Progenitor cell of endocrine pancreas (in vitro differentiated cells): ENCODE data around the gene CHPF2. TPM values are rescaled to one million over a fixed set of nuclear protein-coding genes. Genes with fewer than 3 reads are reported as not detected.

Experiments
- DNase-seq: peaks from one replicate; pipeline ENCODE4 v3.0.0; 2021; ENCODE audit warnings: low spot score; ENCODE audit not compliant: unreplicated experiment
- H3K27ac Mint-ChIP-seq: 2 replicates; pipeline ENCODE4 v1.8.0; 2021; ENCODE audit warnings: mild to moderate bottlenecking, moderate library complexity, mixed read lengths
- H3K27me3 Mint-ChIP-seq: 2 replicates; pipeline ENCODE4 v1.8.0; 2021; ENCODE audit warnings: mixed read lengths
- H3K36me3 Mint-ChIP-seq: 2 replicates; pipeline ENCODE4 v1.8.0; 2022; ENCODE audit warnings: mixed read lengths; ENCODE audit not compliant: insufficient read depth
- H3K4me1 Mint-ChIP-seq: 2 replicates; pipeline ENCODE4 v1.8.0; 2021; ENCODE audit warnings: low read depth, mixed read lengths
- H3K4me3 Mint-ChIP-seq: 2 replicates; pipeline ENCODE4 v1.8.0; 2021; ENCODE audit warnings: low read depth, mild to moderate bottlenecking, moderate library complexity, mixed read lengths
- H3K9me3 Mint-ChIP-seq: 2 replicates; pipeline ENCODE4 v1.8.0; 2021; ENCODE audit warnings: low read depth, mixed read lengths
- long read RNA-seq: library from polyadenylated mRNA; unstranded; transcript quantifications from one replicate; pipeline ENCODE4 v2.0.0, GENCODE V29; 2020
- total RNA-seq: library from RNA; stranded (reverse); gene quantifications from 2 replicates; pipeline ENCODE4 v1.2.1, GENCODE V29; 2021
- TF ChIP-seq, protein P1 (sequence below): fragments of 200-600 bp; sonication (generic); IDR thresholded peaks from one replicate; pipeline ENCODE4 v1.5.0; 2021; ENCODE audit warnings: antibody characterized with exemption, mild to moderate bottlenecking; ENCODE audit not compliant: unreplicated experiment

Gene CHPF2, protein sequence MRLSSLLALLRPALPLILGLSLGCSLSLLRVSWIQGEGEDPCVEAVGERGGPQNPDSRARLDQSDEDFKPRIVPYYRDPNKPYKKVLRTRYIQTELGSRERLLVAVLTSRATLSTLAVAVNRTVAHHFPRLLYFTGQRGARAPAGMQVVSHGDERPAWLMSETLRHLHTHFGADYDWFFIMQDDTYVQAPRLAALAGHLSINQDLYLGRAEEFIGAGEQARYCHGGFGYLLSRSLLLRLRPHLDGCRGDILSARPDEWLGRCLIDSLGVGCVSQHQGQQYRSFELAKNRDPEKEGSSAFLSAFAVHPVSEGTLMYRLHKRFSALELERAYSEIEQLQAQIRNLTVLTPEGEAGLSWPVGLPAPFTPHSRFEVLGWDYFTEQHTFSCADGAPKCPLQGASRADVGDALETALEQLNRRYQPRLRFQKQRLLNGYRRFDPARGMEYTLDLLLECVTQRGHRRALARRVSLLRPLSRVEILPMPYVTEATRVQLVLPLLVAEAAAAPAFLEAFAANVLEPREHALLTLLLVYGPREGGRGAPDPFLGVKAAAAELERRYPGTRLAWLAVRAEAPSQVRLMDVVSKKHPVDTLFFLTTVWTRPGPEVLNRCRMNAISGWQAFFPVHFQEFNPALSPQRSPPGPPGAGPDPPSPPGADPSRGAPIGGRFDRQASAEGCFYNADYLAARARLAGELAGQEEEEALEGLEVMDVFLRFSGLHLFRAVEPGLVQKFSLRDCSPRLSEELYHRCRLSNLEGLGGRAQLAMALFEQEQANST
- total RNA-seq = 41.4 and 42.2 TPM in 2 replicates
- long read RNA-seq, partial matches to known transcripts = 1 of 1 reads
- long read RNA-seq, other reads (novel, unspliced or antisense) = 0 of 1 reads

DNA sequence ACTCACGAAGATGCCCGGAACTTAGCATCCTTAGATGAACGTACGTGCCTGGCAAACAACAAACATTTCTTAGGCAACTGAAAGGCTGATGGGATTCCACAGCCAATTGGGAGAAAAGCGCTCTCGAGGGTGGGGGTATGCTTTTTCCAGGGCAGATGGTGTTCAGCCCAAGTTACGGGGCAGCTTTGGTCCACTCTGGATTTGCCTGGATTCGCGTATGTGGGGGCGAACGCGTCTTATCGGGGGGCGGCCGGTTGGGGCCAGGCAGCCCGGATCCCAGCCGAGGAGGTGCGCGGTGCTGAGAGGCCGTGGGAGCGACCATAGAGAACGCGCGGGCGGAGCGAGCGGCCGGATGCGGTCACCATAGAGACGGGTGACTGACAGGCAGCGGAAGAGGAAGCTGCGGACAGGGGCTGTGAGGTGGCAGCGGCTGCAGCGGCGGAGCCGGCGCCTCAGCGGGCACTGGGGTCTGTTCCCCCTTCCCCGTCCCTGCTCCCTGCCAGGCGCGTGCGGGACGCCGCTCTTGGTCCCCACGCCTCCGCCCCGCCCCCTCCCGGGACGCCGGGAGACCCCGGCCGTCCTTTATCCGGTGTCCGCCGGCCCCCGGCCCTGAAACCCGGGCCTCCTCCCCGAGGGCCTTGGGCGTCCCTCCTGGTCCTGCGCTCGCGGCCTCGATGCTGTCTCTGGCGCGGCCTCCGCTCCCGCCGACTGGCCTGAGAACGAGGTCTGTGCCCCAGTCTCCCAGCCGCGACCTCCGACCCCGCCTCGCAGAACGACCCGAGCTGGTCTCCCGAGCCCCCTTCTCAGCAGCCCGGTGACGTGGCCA is at the start of gene CHPF2:
Gene CHPF2, plus strand, starts transcription at position 393 of the 826 bp plus-strand sequence. CDS start 1,529 bp downstream, outside the sequence.
- peak; percentile 76 for DNase-seq

DNA sequence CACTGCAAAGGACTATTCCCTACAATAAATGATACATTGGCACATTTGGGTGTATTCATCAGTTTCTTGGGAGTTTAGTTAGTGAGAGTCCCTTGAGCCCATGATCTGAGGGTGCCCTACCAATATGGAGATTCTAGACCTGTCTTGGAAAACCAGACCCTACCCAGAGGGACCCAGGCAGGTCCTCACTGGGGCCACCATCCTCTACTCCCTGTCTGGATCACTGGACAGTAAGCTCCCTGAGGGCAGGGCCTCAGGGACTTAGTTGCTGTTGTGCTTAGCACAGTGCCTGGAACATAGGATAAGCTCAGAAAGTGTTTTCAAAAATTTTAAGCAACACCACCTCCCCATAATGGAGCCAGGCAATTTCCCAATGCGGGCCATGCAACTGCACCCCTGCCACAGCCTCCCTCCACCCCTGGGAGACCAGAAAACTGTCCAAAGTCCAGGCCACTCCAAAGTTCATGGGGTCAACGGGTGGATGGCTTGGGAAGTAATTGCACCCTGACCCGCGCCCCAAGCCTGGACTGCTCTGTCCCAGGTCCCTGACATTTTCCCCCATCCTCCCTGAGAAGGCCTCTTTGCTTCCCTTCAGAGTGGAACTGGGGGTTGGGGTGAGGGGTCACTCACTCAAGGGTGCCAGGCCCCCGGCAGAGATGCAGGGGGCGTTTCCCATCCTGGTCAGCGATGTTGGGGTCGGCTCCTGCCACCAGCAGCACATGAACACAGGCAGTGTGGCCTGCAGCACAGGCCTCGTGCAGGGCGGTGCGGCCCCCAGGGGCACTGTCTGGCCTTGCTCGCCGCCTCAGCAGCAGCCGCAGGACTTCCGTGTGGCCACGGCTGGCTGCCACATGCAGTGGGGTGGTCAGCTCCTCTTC is 46.3 kb upstream of the CHPF2 start:
- TF ChIP-seq, protein P1, sequence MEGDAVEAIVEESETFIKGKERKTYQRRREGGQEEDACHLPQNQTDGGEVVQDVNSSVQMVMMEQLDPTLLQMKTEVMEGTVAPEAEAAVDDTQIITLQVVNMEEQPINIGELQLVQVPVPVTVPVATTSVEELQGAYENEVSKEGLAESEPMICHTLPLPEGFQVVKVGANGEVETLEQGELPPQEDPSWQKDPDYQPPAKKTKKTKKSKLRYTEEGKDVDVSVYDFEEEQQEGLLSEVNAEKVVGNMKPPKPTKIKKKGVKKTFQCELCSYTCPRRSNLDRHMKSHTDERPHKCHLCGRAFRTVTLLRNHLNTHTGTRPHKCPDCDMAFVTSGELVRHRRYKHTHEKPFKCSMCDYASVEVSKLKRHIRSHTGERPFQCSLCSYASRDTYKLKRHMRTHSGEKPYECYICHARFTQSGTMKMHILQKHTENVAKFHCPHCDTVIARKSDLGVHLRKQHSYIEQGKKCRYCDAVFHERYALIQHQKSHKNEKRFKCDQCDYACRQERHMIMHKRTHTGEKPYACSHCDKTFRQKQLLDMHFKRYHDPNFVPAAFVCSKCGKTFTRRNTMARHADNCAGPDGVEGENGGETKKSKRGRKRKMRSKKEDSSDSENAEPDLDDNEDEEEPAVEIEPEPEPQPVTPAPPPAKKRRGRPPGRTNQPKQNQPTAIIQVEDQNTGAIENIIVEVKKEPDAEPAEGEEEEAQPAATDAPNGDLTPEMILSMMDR = no peak
- H3K36me3 Mint-ChIP-seq = no peaks in the 10 kb centered on the region
- H3K4me3 Mint-ChIP-seq = no peak overlapping the region
- H3K9me3 Mint-ChIP-seq = no peaks in the 10 kb centered on the region
- H3K4me1 Mint-ChIP-seq = no peaks in the 10 kb centered on the region
- no peak overlapping the region for H3K27ac Mint-ChIP-seq
- DNase-seq = no peak
- peaks cover 31% of the 10 kb centered on the region for H3K27me3 Mint-ChIP-seq

More for the DNA sequence above, at the start of gene CHPF2:
- peak within 1 kb of the TSS; percentile 98 for H3K27ac Mint-ChIP-seq
- peaks cover 24% of the 10 kb centered on the region for H3K4me1 Mint-ChIP-seq
- H3K4me3 Mint-ChIP-seq = peak within 1 kb of the TSS; percentile 96
- TF ChIP-seq, protein P1 = no peak
- H3K9me3 Mint-ChIP-seq = no peaks in the 10 kb centered on the region
- no peaks in the 10 kb centered on the region for H3K27me3 Mint-ChIP-seq
- no peaks in the 10 kb centered on the region for H3K36me3 Mint-ChIP-seq

DNA sequence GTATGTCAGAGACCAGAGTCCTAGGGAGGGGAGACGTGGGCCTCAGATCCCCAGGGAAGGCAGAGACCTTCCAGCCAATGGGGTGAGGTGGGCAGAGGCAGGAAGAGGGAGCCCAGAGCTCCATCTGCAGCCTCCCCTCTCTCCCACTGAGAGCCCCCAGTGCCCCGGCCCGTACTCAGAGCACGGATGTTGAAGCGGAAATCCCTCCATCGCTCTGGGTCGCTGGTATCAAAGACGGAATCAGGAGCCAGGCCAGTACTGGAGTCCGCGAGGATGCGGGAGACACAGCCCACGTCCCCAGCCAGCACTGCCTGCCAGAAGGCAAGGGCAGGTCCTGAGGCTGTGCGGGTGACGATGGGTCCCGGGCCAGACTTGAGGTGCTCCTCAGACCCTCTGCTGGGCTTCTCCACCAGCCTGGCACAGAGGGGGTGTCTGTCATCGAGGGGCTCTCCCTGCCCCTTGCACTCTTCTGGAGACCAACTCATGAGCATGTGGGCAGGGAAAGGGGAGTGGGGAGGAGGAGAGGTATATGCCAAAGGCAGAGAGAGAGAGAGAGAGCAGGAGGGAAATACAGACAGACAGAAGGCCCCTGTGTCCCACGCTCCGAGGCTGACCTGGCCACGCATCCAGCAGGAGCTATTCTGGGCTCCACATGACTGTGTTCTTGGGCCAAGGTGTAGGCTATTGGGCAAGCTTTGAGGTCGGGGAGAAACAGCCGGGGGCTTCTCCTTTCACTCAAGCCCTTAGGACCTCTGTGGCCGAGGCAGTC is 45.5 kb upstream of the CHPF2 start, which contains the start of gene ASB10:
Gene ASB10, minus strand, starts transcription at position 611 of the 769 bp plus-strand sequence. Its CDS starts 120 bp downstream, at position 491.
- TF ChIP-seq, protein P1 = no peak
- Mint-ChIP-seq H3K4me3 (no peak within 1 kb of the TSS), H3K36me3 (no peaks in the 10 kb centered on the region), H3K9me3 (no peaks in the 10 kb centered on the region), H3K27ac (no peak within 1 kb of the TSS), H3K27me3 (peaks cover 33% of the 10 kb centered on the region), H3K4me1 (no peaks in the 10 kb centered on the region)
- DNase-seq = no peak

DNA sequence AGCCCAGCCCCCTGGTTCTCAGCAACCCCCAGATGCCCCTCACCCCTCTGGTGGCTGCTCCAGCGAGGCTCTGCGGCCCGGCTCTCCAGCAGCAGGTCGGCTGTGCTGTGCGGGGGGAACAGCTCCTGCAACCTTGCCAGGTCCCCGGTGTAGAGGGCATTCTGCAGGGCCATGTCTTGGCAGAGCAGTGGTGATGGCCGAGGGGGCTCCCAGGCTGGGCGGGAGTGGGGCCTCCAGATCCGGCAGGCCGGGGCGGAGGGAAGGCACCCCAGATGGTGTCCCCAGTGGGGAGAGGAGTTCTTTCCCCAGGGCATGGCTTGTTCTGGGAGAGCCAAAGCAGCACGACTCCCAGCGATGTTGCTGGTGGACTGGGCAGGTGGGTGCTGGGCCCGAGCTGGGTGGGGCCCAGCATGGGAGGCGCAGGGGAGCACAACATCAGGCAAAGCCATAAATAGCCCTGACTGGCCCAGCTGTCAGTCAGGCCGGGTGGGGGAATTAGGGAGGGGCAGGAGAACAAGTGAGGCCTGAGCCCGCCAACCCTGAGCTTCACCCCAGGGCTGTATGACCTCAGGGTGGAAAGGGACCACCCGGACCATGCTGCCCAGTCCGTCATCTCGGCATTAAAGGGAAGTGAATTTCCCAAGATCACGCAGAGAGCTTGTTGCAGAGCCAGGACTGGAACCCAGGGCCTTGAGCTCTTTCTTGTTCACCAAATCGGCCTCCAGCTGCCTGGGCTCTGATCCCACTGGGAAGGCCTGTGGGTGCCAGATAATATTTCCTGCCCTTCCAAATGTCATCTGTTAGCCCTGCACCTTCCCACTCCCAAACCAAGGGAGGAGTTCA is 44.7 kb upstream of the CHPF2 start:
- Mint-ChIP-seq H3K4me1 (no peaks in the 10 kb centered on the region), H3K4me3 (no peak overlapping the region), H3K9me3 (no peaks in the 10 kb centered on the region), H3K36me3 (no peaks in the 10 kb centered on the region), H3K27ac (no peak overlapping the region), H3K27me3 (peaks cover 29% of the 10 kb centered on the region)
- TF ChIP-seq, protein P1 = no peak
- DNase-seq = no peak
